GM12872 (cell line): ENCODE data around the gene SCART1.

Experiments
- CTCF ChIP-seq: IDR thresholded peaks from 3 replicates; pipeline ENCODE4 v1.5.1; 2011; ENCODE audit warnings: low read depth, mild to moderate bottlenecking, low read length, moderate library complexity; ENCODE audit not compliant: insufficient read depth

The SCART1 gene

GRCh38 chr10:133464582-133465031 is 10.9 kb downstream of the SCART1 start:
- TF ChIP-seq CTCF = no peak

DNA sequence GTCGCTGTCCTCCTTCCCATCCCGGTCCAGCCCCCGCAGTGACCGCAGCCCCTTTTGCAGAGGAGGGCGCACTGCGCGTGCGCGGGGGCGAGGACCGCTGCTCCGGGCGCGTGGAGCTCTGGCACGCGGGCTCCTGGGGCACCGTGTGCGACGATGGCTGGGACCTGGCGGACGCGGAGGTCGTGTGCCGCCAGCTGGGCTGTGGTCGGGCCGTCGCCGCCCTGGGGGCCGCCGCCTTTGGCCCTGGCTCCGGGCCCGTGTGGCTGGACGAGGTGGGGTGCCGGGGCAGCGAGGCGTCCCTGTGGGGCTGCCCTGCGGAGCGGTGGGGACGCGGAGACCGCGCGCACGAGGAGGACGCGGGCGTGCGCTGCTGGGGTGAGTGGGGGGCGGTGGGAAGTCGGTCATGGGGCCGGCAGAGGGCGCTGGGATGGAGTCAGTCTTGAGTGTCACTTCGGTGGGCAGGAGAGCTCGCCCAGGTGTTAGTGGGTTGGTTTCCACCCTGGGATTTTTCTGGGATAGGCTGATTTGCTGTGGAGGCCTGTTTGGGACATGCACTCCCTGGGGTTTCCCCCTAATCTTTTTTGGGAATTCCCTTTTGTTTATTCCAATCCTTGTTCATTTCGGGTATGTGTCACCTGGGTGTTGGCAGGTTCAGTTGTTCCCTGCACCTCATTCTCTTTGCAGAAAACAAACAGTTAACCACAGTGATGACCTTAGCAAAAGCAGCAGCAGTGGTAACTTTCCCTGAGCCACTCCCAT is 11.6 kb downstream of the SCART1 start:
- TF ChIP-seq CTCF = no peak

- TF ChIP-seq CTCF = no peak
These were observed 12.3 kb downstream of the SCART1 start for GRCh38 chr10:133465950-133466474.

DNA sequence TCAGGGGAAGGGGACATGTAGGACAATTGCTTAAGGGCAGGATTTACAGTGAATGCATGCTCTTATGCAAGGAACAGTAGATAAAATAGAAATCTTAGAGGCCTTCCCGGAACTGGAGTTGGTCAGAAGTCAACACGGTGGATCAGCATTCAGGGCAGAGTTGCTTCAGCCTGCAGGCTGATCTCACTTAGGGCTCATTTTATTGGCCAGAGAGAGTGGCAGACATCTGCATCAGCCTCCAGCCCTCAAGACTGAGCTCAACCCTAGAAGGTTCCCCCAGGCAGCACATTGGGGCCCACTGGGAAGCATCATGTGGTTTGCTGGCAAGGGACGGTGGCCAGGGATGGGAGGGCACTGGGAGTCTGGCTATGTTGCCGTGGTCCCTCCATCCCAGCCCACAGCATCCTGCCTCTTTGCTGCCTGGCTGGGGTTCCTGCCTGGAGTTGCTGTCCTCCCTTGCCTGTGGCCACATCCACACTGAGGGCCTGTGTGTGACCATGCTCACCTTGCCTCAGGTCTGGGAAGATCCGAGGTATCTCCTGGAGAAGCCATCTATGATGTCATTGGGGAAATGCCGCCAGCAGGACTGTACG is 13.0 kb downstream of the SCART1 start:
- TF ChIP-seq CTCF = no peak

DNA sequence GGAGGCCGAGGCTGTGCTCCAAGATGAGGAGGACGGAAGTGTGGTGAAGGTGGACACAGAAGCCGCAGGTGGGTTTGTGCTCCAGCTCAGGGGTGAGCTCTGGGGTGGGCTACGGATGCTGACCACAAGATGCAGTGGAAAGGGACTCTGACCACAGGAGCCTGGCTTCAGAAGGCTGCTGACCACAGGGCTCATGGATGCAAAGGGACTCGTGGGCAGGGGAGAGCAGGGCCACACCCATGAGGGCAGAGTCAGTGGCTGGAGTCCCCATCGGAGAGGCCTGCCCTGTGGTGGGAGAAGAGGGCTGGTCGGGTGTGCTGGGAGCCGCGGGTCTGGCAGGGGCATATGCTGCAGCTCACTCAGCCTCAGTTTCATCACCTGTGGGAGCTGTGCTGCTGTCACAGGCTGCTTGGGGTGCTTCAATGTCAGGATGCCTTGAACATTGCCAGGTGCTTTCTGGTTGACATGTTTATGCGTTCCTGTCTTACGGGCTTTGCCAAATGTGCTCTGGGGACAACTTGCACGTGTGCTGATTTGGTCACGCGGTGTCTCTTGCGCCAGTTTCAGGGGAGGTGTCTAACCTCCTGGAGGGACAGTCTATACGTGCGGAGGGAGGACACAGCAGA is 13.7 kb downstream of the SCART1 start:
- TF ChIP-seq CTCF = no peak

- TF ChIP-seq CTCF = no peak
These were observed 17.8 kb downstream of the SCART1 start for GRCh38 chr10:133471300-133472109.

GRCh38 chr10:133473270-133473669 is 19.5 kb downstream of the SCART1 start:
- TF ChIP-seq CTCF = no peak
